ENCODE measurements around the gene TNFSF10.

DNA sequence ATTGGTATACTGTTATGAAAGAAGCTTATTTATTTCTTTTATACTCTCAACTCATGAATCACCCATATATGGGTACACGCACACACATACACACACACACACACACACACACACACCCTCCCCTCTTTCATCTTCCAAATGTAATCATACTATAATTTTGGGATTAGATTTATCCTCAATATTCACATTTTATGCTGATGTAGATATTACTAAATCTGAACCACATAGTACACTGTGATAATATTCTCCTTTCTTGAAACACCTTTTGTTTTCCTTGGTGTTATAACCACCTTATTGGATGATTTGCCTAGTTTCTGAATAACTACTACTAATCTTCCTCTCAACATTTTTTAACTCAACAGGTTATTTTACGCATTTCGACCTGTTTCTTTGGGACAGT is 66.8 kb downstream of the TNFSF10 start:
- TF ChIP-seq, protein P1, sequence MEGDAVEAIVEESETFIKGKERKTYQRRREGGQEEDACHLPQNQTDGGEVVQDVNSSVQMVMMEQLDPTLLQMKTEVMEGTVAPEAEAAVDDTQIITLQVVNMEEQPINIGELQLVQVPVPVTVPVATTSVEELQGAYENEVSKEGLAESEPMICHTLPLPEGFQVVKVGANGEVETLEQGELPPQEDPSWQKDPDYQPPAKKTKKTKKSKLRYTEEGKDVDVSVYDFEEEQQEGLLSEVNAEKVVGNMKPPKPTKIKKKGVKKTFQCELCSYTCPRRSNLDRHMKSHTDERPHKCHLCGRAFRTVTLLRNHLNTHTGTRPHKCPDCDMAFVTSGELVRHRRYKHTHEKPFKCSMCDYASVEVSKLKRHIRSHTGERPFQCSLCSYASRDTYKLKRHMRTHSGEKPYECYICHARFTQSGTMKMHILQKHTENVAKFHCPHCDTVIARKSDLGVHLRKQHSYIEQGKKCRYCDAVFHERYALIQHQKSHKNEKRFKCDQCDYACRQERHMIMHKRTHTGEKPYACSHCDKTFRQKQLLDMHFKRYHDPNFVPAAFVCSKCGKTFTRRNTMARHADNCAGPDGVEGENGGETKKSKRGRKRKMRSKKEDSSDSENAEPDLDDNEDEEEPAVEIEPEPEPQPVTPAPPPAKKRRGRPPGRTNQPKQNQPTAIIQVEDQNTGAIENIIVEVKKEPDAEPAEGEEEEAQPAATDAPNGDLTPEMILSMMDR (IDR thresholded peaks at IDR 0.05) = no peak
- no peak for TF ChIP-seq ZFX (IDR thresholded peaks at IDR 0.05; ENCODE audit: borderline replicate concordance)

Measured in 22Rv1 (cell line).